ENCODE results near the gene TALDO1.

DNA sequence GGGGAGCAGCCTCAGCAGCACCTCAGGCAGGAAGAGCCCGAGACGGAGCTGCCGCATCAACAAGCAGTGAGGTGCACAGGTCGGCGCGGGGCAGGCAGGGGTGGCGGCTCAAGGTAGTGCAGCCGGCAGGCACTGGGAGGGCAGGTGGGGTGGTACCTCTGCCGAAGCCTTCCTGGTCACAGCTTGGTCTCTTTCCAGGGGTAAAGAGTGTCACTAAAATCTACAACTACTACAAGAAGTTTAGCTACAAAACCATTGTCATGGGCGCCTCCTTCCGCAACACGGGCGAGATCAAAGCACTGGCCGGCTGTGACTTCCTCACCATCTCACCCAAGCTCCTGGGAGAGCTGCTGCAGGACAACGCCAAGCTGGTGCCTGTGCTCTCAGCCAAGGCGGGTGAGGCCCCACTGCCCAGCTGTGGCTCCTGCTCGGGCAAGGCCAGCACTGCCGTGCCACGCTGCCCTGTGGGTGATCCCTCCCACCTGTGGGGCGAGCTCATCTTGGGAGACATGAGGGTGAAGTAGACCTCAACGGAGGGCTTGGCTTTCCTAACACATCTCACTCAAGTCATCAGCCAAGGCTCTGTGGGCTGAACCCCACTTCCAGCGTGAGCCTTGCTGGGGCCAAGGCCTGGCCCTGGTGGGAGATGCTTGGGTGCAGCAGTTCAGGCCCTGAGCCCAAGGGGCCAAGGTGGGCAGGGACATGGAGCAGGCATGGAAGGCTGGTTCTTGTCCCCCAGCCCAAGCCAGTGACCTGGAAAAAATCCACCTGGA, 16.5 kb downstream of the TALDO1 start:
- TF ChIP-seq, protein P1, sequence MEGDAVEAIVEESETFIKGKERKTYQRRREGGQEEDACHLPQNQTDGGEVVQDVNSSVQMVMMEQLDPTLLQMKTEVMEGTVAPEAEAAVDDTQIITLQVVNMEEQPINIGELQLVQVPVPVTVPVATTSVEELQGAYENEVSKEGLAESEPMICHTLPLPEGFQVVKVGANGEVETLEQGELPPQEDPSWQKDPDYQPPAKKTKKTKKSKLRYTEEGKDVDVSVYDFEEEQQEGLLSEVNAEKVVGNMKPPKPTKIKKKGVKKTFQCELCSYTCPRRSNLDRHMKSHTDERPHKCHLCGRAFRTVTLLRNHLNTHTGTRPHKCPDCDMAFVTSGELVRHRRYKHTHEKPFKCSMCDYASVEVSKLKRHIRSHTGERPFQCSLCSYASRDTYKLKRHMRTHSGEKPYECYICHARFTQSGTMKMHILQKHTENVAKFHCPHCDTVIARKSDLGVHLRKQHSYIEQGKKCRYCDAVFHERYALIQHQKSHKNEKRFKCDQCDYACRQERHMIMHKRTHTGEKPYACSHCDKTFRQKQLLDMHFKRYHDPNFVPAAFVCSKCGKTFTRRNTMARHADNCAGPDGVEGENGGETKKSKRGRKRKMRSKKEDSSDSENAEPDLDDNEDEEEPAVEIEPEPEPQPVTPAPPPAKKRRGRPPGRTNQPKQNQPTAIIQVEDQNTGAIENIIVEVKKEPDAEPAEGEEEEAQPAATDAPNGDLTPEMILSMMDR (conservative IDR thresholded peaks at IDR 0.05; ENCODE audit: low read depth, low read length): no peak
- TF ChIP-seq EZH2 (IDR thresholded peaks at IDR 0.05; ENCODE audit: borderline replicate concordance, low read depth, low read length, poor library complexity, severe bottlenecking): no peak
